Type B pancreatic cell (in vitro differentiated cells): Measurements from ENCODE around the gene MYO1E. TPM values are rescaled to one million over a fixed set of nuclear protein-coding genes. Genes with fewer than 3 reads are reported as not detected.
"Not testable (repeated sequence)": the region's sequence is repeated elsewhere in the genome, so short reads cannot be mapped to it uniquely, and the experiment has no call there.

Source experiments
- DNase-seq: peaks from one replicate; pipeline ENCODE4 v3.0.0; 2021; ENCODE audit warnings: mixed read lengths; ENCODE audit not compliant: unreplicated experiment; ENCODE audit errors: extremely low spot score
- H3K27ac Mint-ChIP-seq: 2 replicates; pipeline ENCODE4 v1.8.0; 2021; ENCODE audit warnings: mild to moderate bottlenecking, mixed read lengths
- H3K27me3 Mint-ChIP-seq: 2 replicates; pipeline ENCODE4 v1.8.0; 2021; ENCODE audit warnings: mixed read lengths
- H3K36me3 Mint-ChIP-seq: 2 replicates; pipeline ENCODE4 v1.8.0; 2021; ENCODE audit warnings: mixed read lengths
- H3K4me1 Mint-ChIP-seq: one replicate; pipeline ENCODE4 v1.8.0; 2021; ENCODE audit warnings: mixed read lengths; ENCODE audit not compliant: unreplicated experiment
- H3K4me3 Mint-ChIP-seq: 2 replicates; pipeline ENCODE4 v1.8.0; 2021; ENCODE audit warnings: mild to moderate bottlenecking, mixed read lengths
- H3K9me3 Mint-ChIP-seq: 2 replicates; pipeline ENCODE4 v1.8.0; 2021; ENCODE audit warnings: mixed read lengths
- total RNA-seq: library from RNA; stranded (reverse); gene quantifications from 2 replicates; pipeline ENCODE4 v1.2.1, GENCODE V29; 2021; ENCODE audit warnings: low replicate concordance
- TF ChIP-seq, protein P1 (sequence below): fragments of 200-600 bp; sonication (generic); conservative IDR thresholded peaks from 2 replicates; pipeline ENCODE4 v1.5.0; 2021; ENCODE audit warnings: antibody characterized with exemption, mild to moderate bottlenecking

MYO1E gene
- total RNA-seq, 1 donor from 2014 or later, result 55.6 TPM

DNA sequence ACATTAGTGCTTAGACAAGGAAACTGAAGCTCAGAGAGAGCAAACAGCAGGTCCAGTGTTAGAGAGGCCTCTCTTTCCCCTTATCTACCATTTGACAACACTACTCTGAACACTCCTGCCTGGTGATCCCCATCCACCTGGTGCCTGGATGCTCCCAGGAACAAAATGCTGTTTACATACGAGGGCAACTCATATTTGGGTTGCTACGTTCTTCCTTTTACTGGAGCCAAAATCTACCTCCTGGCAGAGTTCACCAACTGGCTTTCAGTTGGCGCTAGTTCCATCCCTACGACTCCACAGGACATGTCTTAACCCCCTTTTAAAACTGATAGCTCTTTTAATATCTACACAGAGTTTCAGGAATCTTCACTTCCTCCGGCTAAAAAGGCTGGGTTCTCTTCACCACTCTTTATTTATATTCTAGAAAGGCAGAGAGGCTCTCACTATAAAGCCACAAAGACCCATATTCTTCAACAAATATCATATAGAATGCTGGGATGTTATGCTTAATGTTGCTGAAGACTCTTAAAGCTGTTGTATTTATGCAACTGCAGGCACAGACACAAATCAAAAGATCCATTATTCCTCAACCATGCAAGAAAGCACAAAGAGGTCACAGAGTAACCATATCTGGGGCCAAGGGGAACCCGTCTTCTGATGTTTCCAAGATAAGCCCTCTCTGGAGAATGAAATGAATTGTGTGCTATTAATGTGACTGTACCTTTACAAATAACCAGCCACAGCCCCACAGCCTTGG lies 219.8 kb downstream of the MYO1E start:
- TF ChIP-seq, protein P1, sequence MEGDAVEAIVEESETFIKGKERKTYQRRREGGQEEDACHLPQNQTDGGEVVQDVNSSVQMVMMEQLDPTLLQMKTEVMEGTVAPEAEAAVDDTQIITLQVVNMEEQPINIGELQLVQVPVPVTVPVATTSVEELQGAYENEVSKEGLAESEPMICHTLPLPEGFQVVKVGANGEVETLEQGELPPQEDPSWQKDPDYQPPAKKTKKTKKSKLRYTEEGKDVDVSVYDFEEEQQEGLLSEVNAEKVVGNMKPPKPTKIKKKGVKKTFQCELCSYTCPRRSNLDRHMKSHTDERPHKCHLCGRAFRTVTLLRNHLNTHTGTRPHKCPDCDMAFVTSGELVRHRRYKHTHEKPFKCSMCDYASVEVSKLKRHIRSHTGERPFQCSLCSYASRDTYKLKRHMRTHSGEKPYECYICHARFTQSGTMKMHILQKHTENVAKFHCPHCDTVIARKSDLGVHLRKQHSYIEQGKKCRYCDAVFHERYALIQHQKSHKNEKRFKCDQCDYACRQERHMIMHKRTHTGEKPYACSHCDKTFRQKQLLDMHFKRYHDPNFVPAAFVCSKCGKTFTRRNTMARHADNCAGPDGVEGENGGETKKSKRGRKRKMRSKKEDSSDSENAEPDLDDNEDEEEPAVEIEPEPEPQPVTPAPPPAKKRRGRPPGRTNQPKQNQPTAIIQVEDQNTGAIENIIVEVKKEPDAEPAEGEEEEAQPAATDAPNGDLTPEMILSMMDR, result no peak
- H3K36me3 Mint-ChIP-seq, result peaks cover 29% of the 10 kb centered on the region
- H3K27ac Mint-ChIP-seq, result peak overlapping the region; percentile 48
- DNase-seq, result no peak
- H3K9me3 Mint-ChIP-seq, result no peaks in the 10 kb centered on the region
- H3K4me3 Mint-ChIP-seq, result no peak overlapping the region
- H3K4me1 Mint-ChIP-seq, result peaks cover 12% of the 10 kb centered on the region
- H3K27me3 Mint-ChIP-seq, result no peaks in the 10 kb centered on the region

DNA sequence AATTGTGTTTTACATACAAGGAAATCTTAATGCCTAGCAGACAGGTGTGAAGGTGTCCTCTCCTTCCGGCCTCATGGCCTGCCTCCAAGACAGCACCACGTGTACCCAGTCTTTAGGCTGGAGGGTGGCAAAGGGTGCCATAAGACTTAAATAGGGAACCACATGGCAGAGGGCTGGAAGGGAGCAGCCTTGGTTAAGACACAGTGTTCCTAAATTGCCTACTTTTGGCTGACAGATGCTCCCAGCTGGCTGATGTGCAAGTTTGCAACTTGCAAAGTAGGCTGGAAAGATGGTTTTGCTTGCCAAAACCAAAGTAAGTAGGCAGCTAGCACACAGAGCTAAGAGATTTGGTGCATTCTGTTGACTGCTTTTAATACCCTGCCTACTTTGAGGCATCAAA lies 222.5 kb downstream of the MYO1E start:
- peaks cover 19% of the 10 kb centered on the region for H3K36me3 Mint-ChIP-seq
- no peak for DNase-seq
- H3K9me3 Mint-ChIP-seq, result no peaks in the 10 kb centered on the region
- no peak overlapping the region for H3K4me3 Mint-ChIP-seq
- no peaks in the 10 kb centered on the region for H3K4me1 Mint-ChIP-seq
- no peak overlapping the region for H3K27ac Mint-ChIP-seq
- H3K27me3 Mint-ChIP-seq, result no peaks in the 10 kb centered on the region
- TF ChIP-seq, protein P1, result no peak

DNA sequence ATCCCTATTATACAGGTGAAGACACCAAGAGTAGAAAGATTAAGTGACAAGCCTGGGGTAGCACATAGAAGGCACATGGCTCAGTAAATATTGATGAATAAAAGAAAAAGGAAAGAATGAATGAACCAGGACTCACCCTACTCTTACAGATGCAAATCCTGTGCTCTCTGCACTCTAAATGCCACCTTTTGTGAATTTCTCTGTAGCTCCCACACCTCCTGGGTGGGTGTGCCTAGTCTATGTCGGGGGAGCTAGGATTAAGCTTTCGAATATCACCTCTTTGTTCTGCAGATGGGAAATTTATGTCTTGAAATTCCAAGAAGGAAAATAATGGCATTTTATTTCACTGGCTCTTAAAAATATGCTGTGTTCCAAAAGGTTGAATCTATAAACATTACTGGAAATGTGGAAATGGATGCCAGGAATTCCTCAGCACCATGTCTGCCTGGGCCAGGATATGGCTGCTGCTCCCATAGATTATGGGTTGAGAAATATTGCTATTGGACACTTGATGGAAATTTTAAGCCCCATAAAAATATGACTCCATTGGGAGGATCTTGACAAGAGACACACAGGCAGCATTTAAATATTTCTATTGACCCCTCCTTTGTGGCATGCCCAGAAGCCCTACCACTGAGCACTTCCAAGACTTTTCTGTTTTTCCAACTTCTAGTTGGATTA lies 224.4 kb downstream of the MYO1E start:
- H3K9me3 Mint-ChIP-seq, result no peaks in the 10 kb centered on the region
- no peak for DNase-seq
- no peaks in the 10 kb centered on the region for H3K27me3 Mint-ChIP-seq
- no peak overlapping the region for H3K4me3 Mint-ChIP-seq
- peaks cover 13% of the 10 kb centered on the region for H3K36me3 Mint-ChIP-seq
- H3K4me1 Mint-ChIP-seq, result no peaks in the 10 kb centered on the region
- TF ChIP-seq, protein P1, result no peak
- H3K27ac Mint-ChIP-seq, result no peak overlapping the region

DNA sequence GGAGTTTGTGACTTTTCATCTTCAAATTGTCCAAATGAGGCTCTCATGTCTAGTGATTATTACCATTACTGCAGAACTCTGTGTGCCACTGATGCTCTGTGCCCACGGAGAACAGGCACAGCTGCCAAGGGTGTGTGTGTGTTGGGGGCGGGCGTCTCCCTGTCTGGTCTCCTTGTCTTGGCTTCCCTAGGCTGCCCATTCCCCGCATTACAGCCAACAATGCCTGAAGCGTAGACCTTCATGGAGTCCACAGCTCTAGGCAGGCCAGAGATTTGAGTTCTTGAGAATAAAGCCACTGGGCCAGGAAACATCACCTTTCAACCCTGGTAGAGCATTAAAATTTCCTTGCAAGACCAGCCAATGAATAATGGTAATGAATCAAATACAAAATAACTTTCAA lies 225.0 kb downstream of the MYO1E start:
- no peak overlapping the region for H3K4me3 Mint-ChIP-seq
- TF ChIP-seq, protein P1, result no peak
- no peaks in the 10 kb centered on the region for H3K9me3 Mint-ChIP-seq
- peaks cover 7% of the 10 kb centered on the region for H3K36me3 Mint-ChIP-seq
- no peaks in the 10 kb centered on the region for H3K27me3 Mint-ChIP-seq
- no peaks in the 10 kb centered on the region for H3K4me1 Mint-ChIP-seq
- H3K27ac Mint-ChIP-seq, result no peak overlapping the region
- no peak for DNase-seq

DNA sequence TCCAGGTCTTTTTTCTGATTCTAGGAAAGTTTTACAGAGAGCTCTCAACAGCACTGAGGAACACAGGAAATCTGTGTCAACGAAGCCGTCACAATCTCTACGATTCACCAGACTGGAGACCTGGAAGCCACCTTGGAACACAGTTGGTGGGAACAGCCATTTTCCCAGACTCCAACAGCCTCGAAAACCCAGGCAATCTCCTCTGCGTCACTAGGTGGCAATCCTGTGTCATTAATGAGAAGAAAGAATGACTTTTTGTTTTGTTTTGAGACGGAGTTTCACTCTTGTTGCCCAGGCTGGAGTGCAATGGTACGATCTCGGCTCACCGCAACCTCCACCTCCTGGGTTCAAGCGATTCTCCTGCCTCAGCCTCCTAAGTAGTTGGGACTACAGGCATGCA lies 228.1 kb downstream of the MYO1E start:
- H3K36me3 Mint-ChIP-seq, result peaks cover 15% of the 10 kb centered on the region
- TF ChIP-seq, protein P1, result peak; percentile 44
- not testable (repeated sequence) for H3K4me3 Mint-ChIP-seq, H3K27me3 Mint-ChIP-seq, H3K4me1 Mint-ChIP-seq, DNase-seq, H3K27ac Mint-ChIP-seq, H3K9me3 Mint-ChIP-seq
